AG04449 (cell line): ENCODE results near the gene PPIL4.

ENCODE experiments used
- CTCF ChIA-PET: fragments of 350-600 bp; formaldehyde crosslinking; extraction: SDS; loops from one replicate; lab custom pipeline; 2021; ENCODE audit warnings: antibody characterized with exemption; lab: Yijun Ruan, JAX
- POLR2A ChIA-PET: fragments of 400-600, 350-600 bp; formaldehyde crosslinking; extraction: SDS; loops from one replicate; lab custom pipeline; 2020; ENCODE audit warnings: antibody characterized with exemption, inconsistent platforms; lab: Yijun Ruan, JAX
- DNase-seq: peaks from one replicate; pipeline ENCODE4 v3.0.0-alpha.2; 2010; ENCODE audit warnings: low read depth, low spot score
- H3K4me3 ChIP-seq: 2 replicates; pipeline ENCODE4 v1.5.1; 2011; ENCODE audit warnings: low read depth, mild to moderate bottlenecking, control low read depth, low read length
- CTCF ChIP-seq: IDR thresholded peaks from one replicate; pipeline ENCODE4 v1.5.1; 2011; ENCODE audit warnings: mild to moderate bottlenecking, moderate library complexity, low read length, control low read depth, inconsistent platforms; ENCODE audit not compliant: insufficient read depth; ENCODE audit errors: missing control alignments

PPIL4 gene

GRCh38 chr6:149513915-149514314 lies 31.9 kb downstream of the PPIL4 start:
- ChIA-PET CTCF (interaction anchor here (0.9 to 7.7 kb wide), 5 partner anchors 10 to 484 kb away, joined by 3 to 136 read pairs (median 3); no protein-coding TSS in a partner anchor), POLR2A (no interaction called here)
- H3K4me3 ChIP-seq, result no peak overlapping the region
- no peak for DNase-seq
- no peak for TF ChIP-seq CTCF

GRCh38 chr6:149510793-149511512 lies 34.9 kb downstream of the PPIL4 start:
- no peak for DNase-seq
- ChIA-PET POLR2A (no interaction called here), CTCF (interaction anchor here (0.7 to 1.1 kb wide), 2 partner anchors 482 to 484 kb away, joined by 3 to 4 read pairs; no protein-coding TSS in a partner anchor)
- no peak overlapping the region for H3K4me3 ChIP-seq
- no peak for TF ChIP-seq CTCF

DNA sequence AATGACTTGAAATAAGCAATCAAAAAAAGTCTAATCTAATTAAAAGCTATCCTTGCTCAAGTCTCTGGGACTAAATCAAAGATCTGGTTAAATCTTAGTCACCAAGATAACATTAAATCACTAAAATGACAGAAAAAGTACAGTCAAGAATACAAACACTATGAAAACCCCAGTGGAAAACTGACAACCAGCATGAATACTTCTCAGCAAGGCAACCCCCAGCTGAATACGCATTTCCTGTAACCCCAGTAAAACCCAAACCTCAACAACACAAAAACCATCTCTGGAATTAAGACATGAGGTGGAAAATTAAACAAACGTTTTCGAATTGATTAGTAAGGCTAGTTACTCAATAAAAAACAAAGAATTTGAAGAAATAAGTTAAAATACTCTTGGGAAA lies 37.4 kb downstream of the PPIL4 start:
- TF ChIP-seq CTCF, result no peak
- H3K4me3 ChIP-seq, result no peak overlapping the region
- DNase-seq, result no peak
- ChIA-PET CTCF (interaction anchor here (0.8 to 2.2 kb wide), 6 partner anchors 9 to 480 kb away, joined by 3 to 20 read pairs (median 4); no protein-coding TSS in a partner anchor), POLR2A (no interaction called here)

DNA sequence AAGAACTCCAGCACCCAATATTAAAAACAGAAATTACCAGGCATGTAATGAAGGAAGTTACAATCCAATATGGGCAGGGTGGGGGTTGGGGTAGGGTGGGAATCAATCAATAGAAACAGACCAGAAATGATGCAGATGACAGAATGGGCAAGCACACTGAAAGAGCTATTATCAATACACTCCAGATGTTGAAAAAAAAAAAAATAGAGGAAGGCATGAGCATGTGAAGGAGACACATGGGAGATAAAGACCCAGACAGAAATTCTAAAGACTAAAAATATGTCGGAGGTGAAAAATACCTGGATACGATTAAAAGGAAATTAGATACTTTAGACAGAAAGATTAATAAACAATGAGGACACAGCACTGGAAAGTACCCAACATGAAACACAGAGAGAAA lies 42.0 kb downstream of the PPIL4 start:
- ChIA-PET POLR2A (no interaction called here), CTCF (interaction anchor here (1.2 to 2.0 kb wide), 4 partner anchors 10 to 475 kb away, joined by 3 to 14 read pairs (median 4); no protein-coding TSS in a partner anchor)
- no peak for DNase-seq
- H3K4me3 ChIP-seq, result no peak overlapping the region
- TF ChIP-seq CTCF, result no peak

- no peak overlapping the region for H3K4me3 ChIP-seq
- no peak for TF ChIP-seq CTCF
- DNase-seq, result no peak
- POLR2A ChIA-PET, result no interaction called here
- CTCF ChIA-PET, result interaction anchor here (0.8 to 2.0 kb wide), 6 partner anchors 12 to 475 kb away, joined by 3 to 14 read pairs (median 4); no protein-coding TSS in a partner anchor
Measured at GRCh38 chr6:149503276-149503675, 42.6 kb downstream of the PPIL4 start.

GRCh38 chr6:149501768-149502167 lies 44.1 kb downstream of the PPIL4 start:
- POLR2A ChIA-PET, result no interaction called here
- no peak overlapping the region for H3K4me3 ChIP-seq
- no peak for DNase-seq
- TF ChIP-seq CTCF, result no peak
- CTCF ChIA-PET, result no interaction called here
